ENCODE data around the gene INCA1.
A peak's percentile ranks its signal among the peaks of the same experiment; 100 is the strongest.

Gene INCA1

GRCh38 chr17:4947411-4948165 is 49.7 kb downstream of the INCA1 start:
- DNase-seq: peak; percentile 82

DNA sequence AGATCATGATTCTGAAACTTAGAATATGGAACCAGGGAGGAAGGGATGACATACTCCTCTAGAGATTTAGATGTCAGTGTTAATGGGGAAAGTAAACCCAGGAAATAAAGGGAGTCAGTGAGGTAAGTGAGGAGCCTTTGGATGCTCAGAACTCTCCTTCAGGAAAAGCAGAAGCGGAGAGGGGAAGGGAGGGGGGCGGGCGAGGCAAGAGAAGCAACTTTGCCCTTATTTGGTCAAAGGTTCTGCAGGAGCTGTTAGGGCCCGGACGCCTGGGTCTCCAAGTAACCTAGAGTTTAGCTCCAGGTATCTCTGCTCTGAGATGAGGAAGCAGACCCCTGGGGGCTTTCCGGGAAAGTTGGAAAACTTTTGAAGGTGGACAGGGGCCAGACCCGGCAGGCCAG is 50.3 kb downstream of the INCA1 start:
- DNase-seq: no peak

- peak; percentile 45 for DNase-seq
Measured at GRCh38 chr17:4946312-4946976, 50.9 kb downstream of the INCA1 start.

DNA sequence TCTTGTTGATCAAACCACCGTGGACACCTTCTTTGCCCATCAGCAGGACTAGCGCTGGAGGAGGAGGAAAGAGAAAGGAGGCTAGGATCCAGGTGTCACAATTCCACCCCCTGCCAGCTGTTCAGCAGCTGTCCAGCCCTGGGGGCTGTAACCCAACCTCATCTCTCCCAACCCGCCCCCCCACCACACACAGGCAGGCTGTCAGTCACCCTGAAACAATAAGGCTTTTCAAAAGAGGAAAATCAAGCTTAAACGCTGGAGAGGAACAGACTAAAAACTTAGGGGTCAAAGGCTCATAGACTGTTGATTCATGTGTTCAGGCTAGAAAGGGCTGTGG is 51.4 kb downstream of the INCA1 start:
- DNase-seq: no peak

GRCh38 chr17:4945176-4945943 is 52.0 kb downstream of the INCA1 start:
- peak; percentile 97 for DNase-seq

DNA sequence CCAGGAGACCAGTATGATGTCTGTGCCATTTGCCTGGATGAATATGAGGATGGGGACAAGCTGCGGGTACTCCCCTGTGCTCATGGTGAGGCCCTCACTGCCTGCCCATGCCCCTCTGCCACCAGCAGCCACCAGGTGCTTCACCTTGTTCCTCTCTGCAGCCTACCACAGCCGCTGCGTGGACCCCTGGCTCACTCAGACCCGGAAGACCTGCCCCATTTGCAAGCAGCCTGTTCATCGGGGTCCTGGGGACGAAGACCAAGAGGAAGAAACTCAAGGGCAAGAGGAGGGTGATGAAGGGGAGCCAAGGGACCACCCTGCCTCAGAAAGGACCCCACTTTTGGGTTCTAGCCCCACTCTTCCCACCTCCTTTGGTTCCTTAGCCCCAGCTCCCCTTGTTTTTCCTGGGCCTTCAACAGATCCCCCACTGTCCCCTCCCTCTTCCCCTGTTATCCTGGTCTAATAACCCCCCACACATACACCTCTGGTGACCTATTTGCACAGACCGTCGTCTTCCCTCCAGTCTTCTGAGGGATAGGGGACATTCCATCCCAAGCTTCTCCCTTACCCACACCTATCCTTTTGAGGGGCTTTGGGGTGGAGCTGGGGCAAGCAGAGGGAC is 52.7 kb downstream of the INCA1 start:
- DNase-seq: no peak

GRCh38 chr17:4944163-4944553 is 53.2 kb downstream of the INCA1 start:
- no peak for DNase-seq

DNA sequence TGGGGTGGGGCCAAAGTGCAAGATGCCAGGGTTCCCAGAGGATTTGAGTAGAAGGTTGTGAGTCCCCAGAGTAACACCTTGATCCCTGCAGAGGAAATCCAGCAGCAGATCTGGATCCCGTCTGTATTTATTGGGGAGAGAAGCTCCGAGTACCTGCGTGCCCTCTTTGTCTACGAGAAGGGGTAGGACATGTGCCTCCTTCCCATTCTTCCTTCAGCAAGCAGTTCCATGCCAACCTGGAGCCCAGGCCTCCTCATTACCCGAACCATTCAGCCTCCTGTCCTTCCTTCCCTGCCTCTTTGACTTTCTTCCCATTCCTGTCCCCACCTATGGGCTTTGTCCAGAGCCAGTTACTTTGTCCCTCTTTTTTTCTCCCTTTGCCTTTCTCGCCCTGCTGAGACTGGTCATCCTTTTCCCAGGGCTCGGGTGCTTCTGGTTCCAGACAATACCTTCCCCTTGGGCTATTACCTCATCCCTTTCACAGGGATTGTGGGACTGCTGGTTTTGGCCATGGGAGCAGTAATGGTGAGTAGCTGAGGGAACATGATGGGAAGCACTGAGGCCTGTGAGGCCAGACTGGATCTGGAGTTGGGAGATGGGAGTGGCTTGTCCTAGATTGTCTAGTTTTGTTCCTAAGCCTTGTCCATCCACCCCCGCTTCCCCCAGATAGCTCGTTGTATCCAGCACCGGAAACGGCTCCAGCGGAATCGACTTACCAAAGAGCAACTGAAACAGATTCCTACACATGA is 54.4 kb downstream of the INCA1 start:
- DNase-seq: no peak

GRCh38 chr17:4941319-4941610 is 56.1 kb downstream of the INCA1 start:
- no peak for DNase-seq

- DNase-seq: no peak
Measured at GRCh38 chr17:4940555-4941318, 56.6 kb downstream of the INCA1 start.

- DNase-seq: peak; percentile 100
Measured at GRCh38 chr17:4939796-4940554, 57.3 kb downstream of the INCA1 start, which contains the start of the genes RNF167 and SLC25A11. Gene RNF167 (plus strand): TSS chr17:4940268. CDS start chr17:4940910, 642 bp downstream. Gene SLC25A11 (minus strand): TSS chr17:4940046. CDS start chr17:4939910, 136 bp downstream.

DNA sequence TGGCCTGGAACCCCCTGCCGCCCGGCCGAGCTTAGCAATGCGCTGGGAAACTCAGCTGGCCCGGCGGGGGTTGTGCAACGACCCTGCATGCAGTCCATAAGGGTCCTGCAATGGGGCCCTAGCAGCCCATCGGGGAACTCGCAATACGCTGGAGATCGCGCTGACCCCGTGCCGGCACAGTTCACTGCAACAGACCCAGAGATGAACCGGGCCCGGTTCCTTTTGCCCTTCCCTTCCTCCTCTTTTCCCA is 57.9 kb downstream of the INCA1 start:
- no peak for DNase-seq

- DNase-seq: peak; percentile 45
Measured at GRCh38 chr17:4938688-4939545, 58.4 kb downstream of the INCA1 start.

All from islet precursor cell (in vitro differentiated cells).